ENCODE measurements around the gene ACP6. TPM values are rescaled to one million over a fixed set of nuclear protein-coding genes. Genes with fewer than 3 reads are reported as not detected.

ACP6 gene
- total and polyA plus RNA-seq, 10 of the 15 experiments (the other 5 are each of a cell fraction or from before 2014, with no cell fraction given) = 3.1 to 19.7 (median 9.4) TPM

- POLR2A ChIA-PET = no interaction called here
- Histone ChIP-seq H3K4me1 (ENCODE audit: control insufficient read depth, insufficient read depth, low read length) (no peaks in the 10 kb centered on the region), H3K27ac (ENCODE audit: control insufficient read depth, insufficient read depth) (no peak overlapping the region), H3K4me3 (no peak overlapping the region), H4K20me1 (ENCODE audit: control insufficient read depth, insufficient read depth) (no peaks in the 10 kb centered on the region), H3K27me3 (replicated peaks in 1 of 2; ENCODE audit: control insufficient read depth in 2 of 2, insufficient read depth in 2 of 2, low read length in 1 of 2) (no peaks in the 10 kb centered on the region; a peak in 2 of 4 replicates), H3K9me3 (replicated peaks; ENCODE audit: control insufficient read depth, insufficient read depth, low read length) (no peaks in the 10 kb centered on the region; the same call in 2 of the 3 replicates), H3K36me3 (ENCODE audit: control insufficient read depth in 2 of 2, insufficient read depth in 2 of 2, low read length in 1 of 2) (no peaks in the 10 kb centered on the region), H3K79me2 (ENCODE audit: control insufficient read depth, insufficient read depth, low read length) (no peaks in the 10 kb centered on the region), H2AFZ (ENCODE audit: control insufficient read depth, low read depth, low read length) (no peak overlapping the region), H3K9ac (ENCODE audit: control insufficient read depth, insufficient read depth, low read length) (no peak overlapping the region), H3K4me2 (ENCODE audit: control insufficient read depth, insufficient read depth) (no peak overlapping the region)
- DNase-seq (ENCODE audit: low read depth, low spot score) = no peak
- no peak for FAIRE-seq
- no peak for ATAC-seq
- intact Hi-C loops (cut with micrococcal nuclease; ENCODE audit: unreplicated experiment) (no loop called here), in situ Hi-C loops (cut with MboI) (no loop called here)
- WGBS (ENCODE audit: insufficient coverage, insufficient replicate concordance, low lambda C conversion rate, missing lambda C conversion rate) = 17% methylated on average over 4 of the region's 4 CpGs
- CTCF ChIA-PET = no interaction called here
- no peak for TF ChIP-seq NR2C1 (IDR thresholded peaks at IDR 0.05)
- TF ChIP-seq, protein P1, sequence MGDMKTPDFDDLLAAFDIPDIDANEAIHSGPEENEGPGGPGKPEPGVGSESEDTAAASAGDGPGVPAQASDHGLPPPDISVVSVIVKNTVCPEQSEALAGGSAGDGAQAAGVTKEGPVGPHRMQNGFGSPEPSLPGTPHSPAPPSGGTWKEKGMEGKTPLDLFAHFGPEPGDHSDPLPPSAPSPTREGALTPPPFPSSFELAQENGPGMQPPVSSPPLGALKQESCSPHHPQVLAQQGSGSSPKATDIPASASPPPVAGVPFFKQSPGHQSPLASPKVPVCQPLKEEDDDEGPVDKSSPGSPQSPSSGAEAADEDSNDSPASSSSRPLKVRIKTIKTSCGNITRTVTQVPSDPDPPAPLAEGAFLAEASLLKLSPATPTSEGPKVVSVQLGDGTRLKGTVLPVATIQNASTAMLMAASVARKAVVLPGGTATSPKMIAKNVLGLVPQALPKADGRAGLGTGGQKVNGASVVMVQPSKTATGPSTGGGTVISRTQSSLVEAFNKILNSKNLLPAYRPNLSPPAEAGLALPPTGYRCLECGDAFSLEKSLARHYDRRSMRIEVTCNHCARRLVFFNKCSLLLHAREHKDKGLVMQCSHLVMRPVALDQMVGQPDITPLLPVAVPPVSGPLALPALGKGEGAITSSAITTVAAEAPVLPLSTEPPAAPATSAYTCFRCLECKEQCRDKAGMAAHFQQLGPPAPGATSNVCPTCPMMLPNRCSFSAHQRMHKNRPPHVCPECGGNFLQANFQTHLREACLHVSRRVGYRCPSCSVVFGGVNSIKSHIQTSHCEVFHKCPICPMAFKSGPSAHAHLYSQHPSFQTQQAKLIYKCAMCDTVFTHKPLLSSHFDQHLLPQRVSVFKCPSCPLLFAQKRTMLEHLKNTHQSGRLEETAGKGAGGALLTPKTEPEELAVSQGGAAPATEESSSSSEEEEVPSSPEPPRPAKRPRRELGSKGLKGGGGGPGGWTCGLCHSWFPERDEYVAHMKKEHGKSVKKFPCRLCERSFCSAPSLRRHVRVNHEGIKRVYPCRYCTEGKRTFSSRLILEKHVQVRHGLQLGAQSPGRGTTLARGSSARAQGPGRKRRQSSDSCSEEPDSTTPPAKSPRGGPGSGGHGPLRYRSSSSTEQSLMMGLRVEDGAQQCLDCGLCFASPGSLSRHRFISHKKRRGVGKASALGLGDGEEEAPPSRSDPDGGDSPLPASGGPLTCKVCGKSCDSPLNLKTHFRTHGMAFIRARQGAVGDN (IDR thresholded peaks at IDR 0.05) = no peak
- no TSS peak for BruUV-seq (replicated peaks)
- SMC1A ChIA-PET (ENCODE audit: uncharacterized antibody, unreplicated experiment) = no interaction called here
- RAD21 ChIA-PET (ENCODE audit: unreplicated experiment) = no interaction called here
Measured at GRCh38 chr1:147717706-147718097, 47.4 kb upstream of the ACP6 start.

DNA sequence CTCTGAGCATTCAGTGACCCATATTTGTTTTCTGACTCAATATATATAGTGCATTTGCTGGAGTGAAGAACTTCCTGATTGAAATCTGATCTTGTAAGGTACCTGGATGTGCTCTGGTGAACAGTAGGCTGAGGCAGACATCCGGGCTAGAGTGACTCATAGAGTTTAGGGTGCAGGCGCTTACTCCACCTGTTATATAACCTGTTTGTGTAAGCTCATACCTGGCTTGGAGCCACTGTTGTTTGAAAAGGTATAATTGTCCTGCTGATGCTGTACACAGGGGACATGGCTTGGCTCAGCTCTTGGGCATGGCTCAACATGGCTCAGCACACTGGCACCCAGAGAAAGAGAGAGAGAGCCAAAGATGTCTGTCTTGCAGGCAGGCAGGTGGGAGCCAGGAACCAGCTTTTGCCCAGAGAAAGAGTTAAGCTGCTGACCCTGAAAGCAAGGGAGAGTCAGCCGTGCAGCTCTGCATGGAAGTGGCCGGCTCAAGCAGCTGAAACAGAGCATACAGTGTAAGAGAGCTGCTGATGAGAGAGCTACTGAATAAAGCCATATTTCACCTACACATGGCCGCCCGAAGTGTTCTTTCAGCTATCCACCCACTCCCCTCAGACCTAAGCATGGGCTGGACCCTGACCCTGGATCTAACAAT is 46.9 kb upstream of the ACP6 start:
- Histone ChIP-seq H2AFZ (ENCODE audit: control insufficient read depth, low read depth, low read length) (no peak overlapping the region), H3K9me3 (replicated peaks; ENCODE audit: control insufficient read depth, insufficient read depth, low read length) (no peaks in the 10 kb centered on the region; the same call in 2 of the 3 replicates), H3K4me3 (no peak overlapping the region), H4K20me1 (ENCODE audit: control insufficient read depth, insufficient read depth) (no peaks in the 10 kb centered on the region), H3K4me2 (ENCODE audit: control insufficient read depth, insufficient read depth) (no peak overlapping the region), H3K36me3 (ENCODE audit: control insufficient read depth in 2 of 2, insufficient read depth in 2 of 2, low read length in 1 of 2) (no peaks in the 10 kb centered on the region), H3K9ac (ENCODE audit: control insufficient read depth, insufficient read depth, low read length) (no peak overlapping the region), H3K27me3 (replicated peaks in 1 of 2; ENCODE audit: control insufficient read depth in 2 of 2, insufficient read depth in 2 of 2, low read length in 1 of 2) (no peaks in the 10 kb centered on the region; a peak in 2 of 4 replicates), H3K4me1 (ENCODE audit: control insufficient read depth, insufficient read depth, low read length) (no peaks in the 10 kb centered on the region), H3K27ac (ENCODE audit: control insufficient read depth, insufficient read depth) (no peak overlapping the region), H3K79me2 (ENCODE audit: control insufficient read depth, insufficient read depth, low read length) (no peaks in the 10 kb centered on the region)
- ChIA-PET RAD21 (ENCODE audit: unreplicated experiment) (no interaction called here), POLR2A (no interaction called here), CTCF (no interaction called here), SMC1A (ENCODE audit: uncharacterized antibody, unreplicated experiment) (no interaction called here)
- FAIRE-seq (no peak), ATAC-seq (no peak), DNase-seq (ENCODE audit: low read depth, low spot score) (no peak)
- in situ Hi-C loops (cut with MboI) (no loop called here), intact Hi-C loops (cut with micrococcal nuclease; ENCODE audit: unreplicated experiment) (no loop called here)
- 49% methylated on average over 6 of the region's 6 CpGs for WGBS (ENCODE audit: insufficient coverage, insufficient replicate concordance, low lambda C conversion rate, missing lambda C conversion rate)
- BruUV-seq (replicated peaks) = no TSS peak
- TF ChIP-seq RFX5 (IDR thresholded peaks at IDR 0.05; ENCODE audit: low read depth, low read length) (no peak), MTA2 (IDR thresholded peaks at IDR 0.05; ENCODE audit: low read depth) (no peak)
- TF ChIP-seq, protein P2, sequence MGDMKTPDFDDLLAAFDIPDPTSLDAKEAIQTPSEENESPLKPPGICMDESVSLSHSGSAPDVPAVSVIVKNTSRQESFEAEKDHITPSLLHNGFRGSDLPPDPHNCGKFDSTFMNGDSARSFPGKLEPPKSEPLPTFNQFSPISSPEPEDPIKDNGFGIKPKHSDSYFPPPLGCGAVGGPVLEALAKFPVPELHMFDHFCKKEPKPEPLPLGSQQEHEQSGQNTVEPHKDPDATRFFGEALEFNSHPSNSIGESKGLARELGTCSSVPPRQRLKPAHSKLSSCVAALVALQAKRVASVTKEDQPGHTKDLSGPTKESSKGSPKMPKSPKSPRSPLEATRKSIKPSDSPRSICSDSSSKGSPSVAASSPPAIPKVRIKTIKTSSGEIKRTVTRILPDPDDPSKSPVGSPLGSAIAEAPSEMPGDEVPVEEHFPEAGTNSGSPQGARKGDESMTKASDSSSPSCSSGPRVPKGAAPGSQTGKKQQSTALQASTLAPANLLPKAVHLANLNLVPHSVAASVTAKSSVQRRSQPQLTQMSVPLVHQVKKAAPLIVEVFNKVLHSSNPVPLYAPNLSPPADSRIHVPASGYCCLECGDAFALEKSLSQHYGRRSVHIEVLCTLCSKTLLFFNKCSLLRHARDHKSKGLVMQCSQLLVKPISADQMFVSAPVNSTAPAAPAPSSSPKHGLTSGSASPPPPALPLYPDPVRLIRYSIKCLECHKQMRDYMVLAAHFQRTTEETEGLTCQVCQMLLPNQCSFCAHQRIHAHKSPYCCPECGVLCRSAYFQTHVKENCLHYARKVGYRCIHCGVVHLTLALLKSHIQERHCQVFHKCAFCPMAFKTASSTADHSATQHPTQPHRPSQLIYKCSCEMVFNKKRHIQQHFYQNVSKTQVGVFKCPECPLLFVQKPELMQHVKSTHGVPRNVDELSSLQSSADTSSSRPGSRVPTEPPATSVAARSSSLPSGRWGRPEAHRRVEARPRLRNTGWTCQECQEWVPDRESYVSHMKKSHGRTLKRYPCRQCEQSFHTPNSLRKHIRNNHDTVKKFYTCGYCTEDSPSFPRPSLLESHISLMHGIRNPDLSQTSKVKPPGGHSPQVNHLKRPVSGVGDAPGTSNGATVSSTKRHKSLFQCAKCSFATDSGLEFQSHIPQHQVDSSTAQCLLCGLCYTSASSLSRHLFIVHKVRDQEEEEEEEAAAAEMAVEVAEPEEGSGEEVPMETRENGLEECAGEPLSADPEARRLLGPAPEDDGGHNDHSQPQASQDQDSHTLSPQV (IDR thresholded peaks at IDR 0.05) = no peak
